ENCODE data around the gene AFG3L2. TPM values are rescaled to one million over a fixed set of nuclear protein-coding genes. Genes with fewer than 3 reads are reported as not detected.

Gene AFG3L2
- total and polyA plus RNA-seq, 2 experiments from 2014 or later = 50.3 to 105 TPM

GRCh38 chr18:12290086-12290485 is 86.9 kb downstream of the AFG3L2 start (continued):
- TF ChIP-seq ZNF462 (CRISPR knock-in tag; IDR thresholded peaks at IDR 0.05) = no peak
- TF ChIP-seq STAT1 (IDR thresholded peaks at IDR 0.05; ENCODE audit: unreplicated experiment) = no peak
- no peak for TF ChIP-seq EZH2 (IDR thresholded peaks at IDR 0.05; ENCODE audit: low read depth, unreplicated experiment)
- TF ChIP-seq REST (IDR thresholded peaks at IDR 0.05; ENCODE audit: unreplicated experiment) = no peak

GRCh38 chr18:12288403-12288755 is 88.6 kb downstream of the AFG3L2 start:
- H2AFZ ChIP-seq = peak overlapping the region; percentile 96
- peaks cover 28% of the 10 kb centered on the region for H3K27me3 ChIP-seq (ENCODE audit: insufficient read depth)
- H3K4me3 Mint-ChIP-seq = peak overlapping the region; percentile 78

More at GRCh38 chr18:12288403-12288755, 88.6 kb downstream of the AFG3L2 start:
- TF ChIP-seq EZH2 (IDR thresholded peaks at IDR 0.05; ENCODE audit: low read depth, unreplicated experiment) (peak; percentile 24), ETS1 (IDR thresholded peaks at IDR 0.05) (no peak), CREB1 (CRISPR knock-in tag; IDR thresholded peaks at IDR 0.05; ENCODE audit: low read depth) (no peak), ZNF114 (CRISPR knock-in tag; IDR thresholded peaks at IDR 0.05) (no peak), STAT1 (IDR thresholded peaks at IDR 0.05; ENCODE audit: unreplicated experiment) (no peak)
- Histone ChIP-seq H3K36me3 (ENCODE audit: insufficient read depth) (no peaks in the 10 kb centered on the region), H3K4me1 (ENCODE audit: insufficient read depth) (peaks cover 15% of the 10 kb centered on the region), H3K79me2 (replicated peaks; ENCODE audit: insufficient read depth) (no peaks in the 10 kb centered on the region), H3K4me2 (peak overlapping the region; percentile 89), H3F3A (replicated peaks; ENCODE audit: low read depth) (peaks cover 12% of the 10 kb centered on the region), H3K27ac (ENCODE audit: low read depth) (peak overlapping the region; percentile 8; the same call in 1 of the 2 replicates), H3K9me2 (ENCODE audit: insufficient read depth) (no peaks in the 10 kb centered on the region), H4K20me1 (replicated peaks; ENCODE audit: insufficient read depth) (no peaks in the 10 kb centered on the region), H3K4me3 (peak overlapping the region; percentile 81)
- peaks cover 26% of the 10 kb centered on the region for H3K4me1 Mint-ChIP-seq
- H3K36me3 Mint-ChIP-seq (ENCODE audit: low read depth) = no peaks in the 10 kb centered on the region; the same call in 2 of the 3 replicates
- peak; percentile 40 for ATAC-seq
- H3K27ac Mint-ChIP-seq = no peak overlapping the region
- DNase-seq (ENCODE audit: low spot score) = peak; percentile 55
- peaks cover 29% of the 10 kb centered on the region for H3K27me3 Mint-ChIP-seq (ENCODE audit: insufficient read depth, low read depth, poor library complexity)
- H3K9me3 Mint-ChIP-seq = no peaks in the 10 kb centered on the region; the same call in 2 of the 3 replicates
